ENCODE results near the gene SCNN1A.
A peak's percentile ranks its signal among the peaks of the same experiment; 100 is the strongest.
"Not testable (repeated sequence)": the region's sequence is repeated elsewhere in the genome, so short reads cannot be mapped to it uniquely, and the experiment has no call there.

SCNN1A gene

DNA sequence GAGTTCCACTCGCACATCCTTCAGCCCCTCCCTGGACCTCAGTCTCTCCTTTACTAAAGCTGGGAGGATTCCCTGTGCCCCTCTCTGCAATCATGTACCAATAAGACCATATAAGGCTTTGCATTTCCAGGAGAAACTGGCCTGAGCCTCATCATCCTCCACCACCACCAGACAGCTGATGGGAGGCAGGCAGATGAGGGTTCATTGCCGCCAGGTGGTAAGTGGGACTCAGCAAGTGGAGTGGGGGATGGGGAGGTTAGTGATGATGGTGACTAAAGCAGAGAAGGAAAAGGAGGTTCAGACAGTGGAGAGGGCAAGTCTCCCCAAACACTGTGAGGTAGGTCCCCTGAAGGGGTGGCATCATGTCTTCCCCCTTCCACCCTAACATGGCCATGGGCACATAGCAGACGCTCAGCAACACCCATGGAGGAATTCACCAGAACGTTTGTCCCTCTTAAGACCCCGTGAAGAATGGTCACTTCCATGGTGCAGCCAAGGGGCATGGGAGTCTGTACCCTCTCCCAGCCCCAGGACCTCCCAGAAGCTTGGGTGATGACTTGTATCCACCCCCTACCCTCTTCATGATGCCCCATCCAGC lies 29.0 kb downstream of the SCNN1A start:
- DNase-seq = no peak

GRCh38 chr12:6345319-6346091 lies 29.9 kb downstream of the SCNN1A start:
- DNase-seq = peak; percentile 74

GRCh38 chr12:6344101-6344660 lies 31.2 kb downstream of the SCNN1A start:
- DNase-seq = not testable (repeated sequence)

DNA sequence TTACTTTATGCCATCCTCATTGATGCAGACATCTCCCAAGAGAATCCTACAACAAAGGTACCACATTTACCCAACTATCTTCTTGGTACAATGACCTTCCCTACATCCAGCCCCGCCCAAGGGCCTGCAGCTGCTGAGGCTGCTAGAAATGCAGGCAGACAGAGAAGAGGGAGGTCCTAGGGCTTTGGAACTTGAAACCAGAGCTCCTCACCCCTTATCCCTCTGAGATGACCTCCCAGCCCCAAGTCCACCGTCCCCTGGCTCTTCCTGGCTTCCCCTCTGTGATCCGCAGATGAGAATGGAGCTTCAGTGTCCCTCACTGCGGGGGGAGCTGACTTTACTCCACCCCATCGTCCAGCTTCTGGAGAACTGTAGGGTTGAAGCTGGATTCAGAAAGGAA lies 31.8 kb downstream of the SCNN1A start:
- no peak for DNase-seq

DNA sequence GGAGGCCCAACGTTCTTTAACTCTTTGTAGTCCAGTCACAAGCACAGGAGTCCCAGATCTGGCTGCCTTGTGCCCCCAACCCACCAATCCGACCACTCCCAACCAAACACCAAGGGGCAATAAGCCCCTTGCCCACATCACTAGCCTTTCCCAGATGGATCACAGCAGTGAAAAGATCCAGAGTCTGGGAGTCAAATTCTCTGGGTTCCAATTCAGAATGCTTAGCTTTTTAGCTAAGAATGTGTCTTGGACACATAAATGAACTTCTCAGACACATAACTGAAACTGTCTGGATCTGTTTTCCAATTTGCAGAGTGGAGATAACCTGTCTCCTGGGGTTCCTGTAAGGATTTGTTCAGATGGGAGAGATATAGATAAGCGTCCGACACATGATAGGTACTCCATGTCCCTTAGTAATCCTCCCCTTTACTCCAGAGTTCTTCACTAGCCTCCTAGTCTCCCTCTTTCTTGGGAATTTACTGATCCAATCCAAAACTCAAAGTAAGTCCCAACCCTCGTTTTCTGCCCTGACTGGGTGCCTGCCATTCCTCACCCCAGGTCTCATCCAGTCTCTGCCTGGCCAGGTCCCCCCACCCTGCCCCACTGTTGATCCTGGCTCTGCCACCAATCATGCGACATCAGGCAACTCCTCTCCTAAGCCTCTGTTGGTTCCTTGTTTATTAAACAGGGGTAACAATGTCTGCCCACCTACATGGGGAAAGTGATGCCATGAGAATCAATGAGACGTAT lies 33.0 kb downstream of the SCNN1A start:
- no peak for DNase-seq

- DNase-seq = peak; percentile 64
Measured at GRCh38 chr12:6341417-6342139, 33.8 kb downstream of the SCNN1A start, which contains the start of gene TNFRSF1A. Gene TNFRSF1A (minus strand): TSS chr12:6342076. CDS start chr12:6341814, 262 bp downstream.

DNA sequence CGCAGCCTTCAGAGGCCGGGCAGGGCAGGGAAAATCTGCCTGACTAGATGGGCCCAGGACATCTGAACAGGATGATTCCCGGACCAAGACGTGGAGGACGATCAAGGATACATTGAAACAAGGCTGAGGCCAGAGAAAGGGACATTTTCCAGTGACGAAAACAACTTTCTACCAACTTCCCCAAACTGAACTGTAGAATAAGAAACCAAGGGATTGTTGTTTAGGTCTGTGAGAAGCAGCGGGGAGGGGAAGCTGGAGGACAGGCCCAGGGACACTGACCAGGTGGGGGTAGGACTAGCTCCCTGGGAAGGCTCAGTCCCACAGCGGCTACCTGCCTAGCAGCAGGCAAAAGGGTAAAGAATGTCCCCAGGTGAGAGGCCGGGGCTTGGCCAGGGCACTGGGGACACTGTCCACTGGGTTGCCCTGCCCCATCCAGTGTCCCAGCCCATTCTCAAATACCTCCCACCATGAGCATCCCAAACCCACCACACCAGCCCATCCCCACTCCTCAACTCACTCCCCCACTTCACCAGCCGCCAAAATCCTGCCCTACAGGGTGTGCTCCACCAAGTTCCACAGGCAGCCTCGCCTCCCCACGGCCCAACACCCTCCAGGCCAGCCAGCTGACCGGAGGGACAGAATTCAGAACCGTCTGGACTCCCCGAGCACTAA lies 34.5 kb downstream of the SCNN1A start:
- no peak for DNase-seq

- DNase-seq = no peak
Measured at GRCh38 chr12:6340032-6340638, 35.2 kb downstream of the SCNN1A start.

GRCh38 chr12:6338955-6339354 lies 36.4 kb downstream of the SCNN1A start:
- no peak for DNase-seq

DNA sequence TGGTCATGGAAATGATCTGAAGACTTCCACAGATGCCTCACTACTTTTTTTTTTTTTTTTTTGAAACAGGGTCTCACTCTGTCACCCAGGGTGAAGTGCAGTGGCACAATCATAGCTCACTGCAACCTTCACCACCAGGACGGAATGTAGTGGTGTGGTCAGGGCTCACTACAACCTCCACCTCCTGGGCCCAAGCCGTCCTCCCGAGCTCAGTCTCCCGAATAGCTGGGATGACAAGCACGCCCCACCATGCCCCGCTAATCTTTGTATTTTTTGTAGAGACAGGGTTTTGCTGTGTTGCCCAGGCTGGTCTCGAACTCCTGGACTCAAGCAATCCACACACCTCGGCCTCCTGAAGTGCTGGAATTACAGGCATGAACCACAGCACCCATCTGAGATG lies 36.8 kb downstream of the SCNN1A start:
- DNase-seq = not testable (repeated sequence)

- DNase-seq = no peak
Measured at GRCh38 chr12:6337958-6338433, 37.4 kb downstream of the SCNN1A start.

- DNase-seq = peak; percentile 65
Measured at GRCh38 chr12:6336889-6337853, 38.2 kb downstream of the SCNN1A start.

DNA sequence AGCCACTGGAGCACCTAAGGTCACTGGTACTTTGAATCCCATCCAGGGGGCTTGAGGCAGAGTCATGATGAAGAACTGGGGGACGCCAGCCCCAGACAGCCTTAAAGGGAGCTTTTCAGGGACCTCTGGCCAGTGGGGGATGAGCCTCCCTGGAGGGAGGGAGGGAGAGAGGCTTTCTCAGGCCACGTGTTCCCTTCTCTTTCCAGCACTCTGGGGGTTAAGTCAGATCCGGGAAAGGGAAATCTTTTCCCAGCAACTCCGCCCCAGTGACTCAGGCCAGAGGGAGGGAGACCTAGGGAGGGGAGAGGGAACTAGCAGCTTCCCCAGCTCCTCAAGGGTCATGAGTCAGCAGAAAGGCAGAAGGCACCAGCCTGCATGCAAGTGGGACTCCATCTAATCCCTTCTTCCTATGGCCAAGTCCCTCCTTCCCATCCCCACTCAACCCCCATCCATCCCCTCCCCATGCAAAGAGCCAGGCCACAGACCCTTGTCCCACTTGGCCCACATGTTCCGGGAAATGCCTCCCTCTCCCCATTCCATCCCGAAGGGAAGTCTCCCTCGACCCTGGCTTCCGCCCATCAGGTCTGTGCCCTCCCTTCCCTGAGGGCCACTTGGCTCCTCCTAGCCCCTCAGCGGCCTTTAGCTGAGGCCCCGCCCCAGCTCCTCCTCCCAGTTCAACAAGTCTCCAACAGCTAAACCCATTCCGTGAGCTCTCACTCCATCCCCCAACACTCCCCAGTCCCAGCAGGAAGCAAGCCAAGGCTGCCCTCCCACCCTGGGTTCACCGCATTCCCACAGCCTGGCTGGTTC lies 39.1 kb downstream of the SCNN1A start:
- DNase-seq = peak; percentile 78

GRCh38 chr12:6335451-6336078 lies 39.8 kb downstream of the SCNN1A start:
- peak; percentile 91 for DNase-seq

DNA sequence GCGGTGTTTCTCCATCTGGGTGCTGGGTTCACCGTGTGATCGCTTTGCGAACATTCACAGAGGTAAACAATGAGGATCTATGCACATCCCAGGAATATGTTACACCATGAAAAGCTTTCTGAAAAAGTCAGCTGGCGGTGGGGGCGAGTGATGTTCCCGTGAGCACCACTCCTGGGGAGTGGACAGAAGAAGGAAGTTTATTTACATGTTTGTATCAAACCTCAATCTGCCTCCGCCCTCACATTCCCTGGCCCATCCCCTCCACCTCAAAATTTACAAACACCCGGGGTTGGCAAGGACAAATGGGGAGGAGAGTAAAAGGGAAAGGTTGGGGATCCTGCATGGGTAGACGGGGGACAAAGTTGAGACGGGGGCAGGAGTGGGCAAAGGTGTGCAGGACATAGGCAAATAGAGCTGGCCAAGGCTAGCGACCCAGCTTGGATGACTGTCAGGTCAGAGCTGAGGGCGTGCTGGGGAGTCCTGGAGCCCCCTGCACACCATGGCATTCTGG lies 40.4 kb downstream of the SCNN1A start:
- no peak for DNase-seq

- DNase-seq = no peak
Measured at GRCh38 chr12:6334359-6334758, 41.0 kb downstream of the SCNN1A start.

- peak; percentile 69 for DNase-seq
Measured at GRCh38 chr12:6333566-6333965, 41.8 kb downstream of the SCNN1A start.

- DNase-seq = peak; percentile 49
Measured at GRCh38 chr12:6333029-6333428, 42.3 kb downstream of the SCNN1A start.

- no peak for DNase-seq
Measured at GRCh38 chr12:6332459-6332858, 42.9 kb downstream of the SCNN1A start.
